Chondrocyte (in vitro differentiated cells): Measurements from ENCODE around the gene MGAT4B. TPM values are rescaled to one million over a fixed set of nuclear protein-coding genes. Genes with fewer than 3 reads are reported as not detected.

Source experiments
- DNase-seq: peaks from one replicate; pipeline ENCODE4 v3.0.0; 2021; ENCODE audit warnings: mixed read lengths, low spot score
- H3K27ac Mint-ChIP-seq: one replicate; pipeline ENCODE4 v1.8.0; 2021; ENCODE audit warnings: mild to moderate bottlenecking, moderate library complexity, mixed read lengths; ENCODE audit not compliant: unreplicated experiment
- H3K27me3 Mint-ChIP-seq: 2 replicates; pipeline ENCODE4 v1.8.0; 2021; ENCODE audit warnings: low read depth, mixed read lengths
- H3K36me3 Mint-ChIP-seq: 2 replicates; pipeline ENCODE4 v1.8.0; 2021; ENCODE audit warnings: low read depth, mixed read lengths
- H3K4me1 Mint-ChIP-seq: 2 replicates; pipeline ENCODE4 v1.8.0; 2021; ENCODE audit warnings: low read depth, mild to moderate bottlenecking, mixed read lengths
- H3K4me3 Mint-ChIP-seq: one replicate; pipeline ENCODE4 v1.8.0; 2021; ENCODE audit warnings: mild to moderate bottlenecking, moderate library complexity, mixed read lengths; ENCODE audit not compliant: unreplicated experiment
- H3K9me3 Mint-ChIP-seq: 2 replicates; pipeline ENCODE4 v1.8.0; 2021; ENCODE audit warnings: low read depth, mixed read lengths
- total RNA-seq: library from RNA; stranded (reverse); gene quantifications from 3 replicates; pipeline ENCODE4 v1.2.1, GENCODE V29; 2021
- TF ChIP-seq, protein P1 (sequence below): fragments of 200-600 bp; sonication (generic); IDR thresholded peaks from 2 replicates; pipeline ENCODE4 v1.5.0; 2021; ENCODE audit warnings: antibody characterized with exemption, mild to moderate bottlenecking, moderate library complexity

MGAT4B gene
- total RNA-seq, 1 donor from 2014 or later: 142 TPM

DNA sequence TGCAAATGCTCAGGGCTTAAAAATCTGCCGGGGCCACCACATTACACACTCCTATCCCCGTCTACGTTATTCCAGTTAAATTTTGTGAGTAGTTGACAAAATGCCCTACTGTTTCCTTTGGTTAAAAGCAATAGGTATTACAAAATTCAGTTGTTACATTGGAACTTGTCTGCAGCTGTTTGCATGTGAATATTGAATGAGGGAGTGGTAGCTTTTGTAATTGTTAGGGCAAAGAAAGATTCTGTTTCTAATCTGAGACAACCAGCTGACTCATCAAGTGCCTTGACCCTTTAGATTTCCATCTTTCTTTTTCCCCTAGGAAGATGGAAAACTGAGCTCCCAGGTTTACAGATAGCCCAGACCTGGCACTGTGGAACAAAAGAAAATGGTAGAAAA, 43.9 kb downstream of the MGAT4B start:
- peak overlapping the region; percentile 96 for H3K27ac Mint-ChIP-seq
- TF ChIP-seq, protein P1, sequence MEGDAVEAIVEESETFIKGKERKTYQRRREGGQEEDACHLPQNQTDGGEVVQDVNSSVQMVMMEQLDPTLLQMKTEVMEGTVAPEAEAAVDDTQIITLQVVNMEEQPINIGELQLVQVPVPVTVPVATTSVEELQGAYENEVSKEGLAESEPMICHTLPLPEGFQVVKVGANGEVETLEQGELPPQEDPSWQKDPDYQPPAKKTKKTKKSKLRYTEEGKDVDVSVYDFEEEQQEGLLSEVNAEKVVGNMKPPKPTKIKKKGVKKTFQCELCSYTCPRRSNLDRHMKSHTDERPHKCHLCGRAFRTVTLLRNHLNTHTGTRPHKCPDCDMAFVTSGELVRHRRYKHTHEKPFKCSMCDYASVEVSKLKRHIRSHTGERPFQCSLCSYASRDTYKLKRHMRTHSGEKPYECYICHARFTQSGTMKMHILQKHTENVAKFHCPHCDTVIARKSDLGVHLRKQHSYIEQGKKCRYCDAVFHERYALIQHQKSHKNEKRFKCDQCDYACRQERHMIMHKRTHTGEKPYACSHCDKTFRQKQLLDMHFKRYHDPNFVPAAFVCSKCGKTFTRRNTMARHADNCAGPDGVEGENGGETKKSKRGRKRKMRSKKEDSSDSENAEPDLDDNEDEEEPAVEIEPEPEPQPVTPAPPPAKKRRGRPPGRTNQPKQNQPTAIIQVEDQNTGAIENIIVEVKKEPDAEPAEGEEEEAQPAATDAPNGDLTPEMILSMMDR: no peak
- H3K27me3 Mint-ChIP-seq: no peaks in the 10 kb centered on the region
- peaks cover 82% of the 10 kb centered on the region for H3K4me1 Mint-ChIP-seq
- no peaks in the 10 kb centered on the region for H3K36me3 Mint-ChIP-seq
- DNase-seq: no peak
- H3K9me3 Mint-ChIP-seq: no peaks in the 10 kb centered on the region
- no peak overlapping the region for H3K4me3 Mint-ChIP-seq

DNA sequence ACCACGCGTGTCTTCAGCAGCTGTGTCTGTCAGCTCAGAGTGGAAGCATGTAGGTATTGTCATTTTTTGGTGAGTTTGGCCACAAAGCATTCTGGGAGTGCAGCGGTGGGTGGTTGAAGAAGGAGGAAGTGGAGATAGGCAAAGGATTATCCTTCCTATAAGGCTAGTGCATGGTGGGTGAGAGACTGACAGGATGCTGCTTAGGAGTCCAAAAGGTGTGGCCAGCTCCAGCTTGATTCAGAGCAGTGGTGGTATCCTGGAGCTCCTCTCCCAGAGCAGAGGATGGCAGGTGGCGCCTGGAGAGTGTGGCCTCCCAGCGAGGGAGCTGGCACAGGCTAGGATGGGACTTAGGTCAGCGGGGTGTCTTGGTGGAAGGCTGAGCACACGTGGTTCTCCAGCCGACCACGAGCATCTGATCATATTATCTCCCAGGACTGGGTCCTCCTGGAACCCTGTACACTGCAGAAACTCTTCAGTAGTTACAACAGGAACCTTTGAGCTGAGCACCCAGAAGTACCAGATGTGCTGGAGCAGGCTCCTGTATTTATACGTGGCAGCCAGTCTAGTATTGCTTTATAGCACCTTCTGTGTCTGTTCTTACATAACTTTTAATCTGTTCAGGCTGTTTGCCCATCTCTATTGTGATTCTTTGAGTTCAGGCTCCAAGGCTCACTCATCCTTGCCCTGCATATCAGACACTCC, 44.4 kb downstream of the MGAT4B start:
- Mint-ChIP-seq H3K4me3 (no peak overlapping the region), H3K9me3 (no peaks in the 10 kb centered on the region), H3K4me1 (peaks cover 78% of the 10 kb centered on the region), H3K27me3 (no peaks in the 10 kb centered on the region), H3K36me3 (no peaks in the 10 kb centered on the region), H3K27ac (peak overlapping the region; percentile 96)
- no peak for DNase-seq
- TF ChIP-seq, protein P1: no peak

DNA sequence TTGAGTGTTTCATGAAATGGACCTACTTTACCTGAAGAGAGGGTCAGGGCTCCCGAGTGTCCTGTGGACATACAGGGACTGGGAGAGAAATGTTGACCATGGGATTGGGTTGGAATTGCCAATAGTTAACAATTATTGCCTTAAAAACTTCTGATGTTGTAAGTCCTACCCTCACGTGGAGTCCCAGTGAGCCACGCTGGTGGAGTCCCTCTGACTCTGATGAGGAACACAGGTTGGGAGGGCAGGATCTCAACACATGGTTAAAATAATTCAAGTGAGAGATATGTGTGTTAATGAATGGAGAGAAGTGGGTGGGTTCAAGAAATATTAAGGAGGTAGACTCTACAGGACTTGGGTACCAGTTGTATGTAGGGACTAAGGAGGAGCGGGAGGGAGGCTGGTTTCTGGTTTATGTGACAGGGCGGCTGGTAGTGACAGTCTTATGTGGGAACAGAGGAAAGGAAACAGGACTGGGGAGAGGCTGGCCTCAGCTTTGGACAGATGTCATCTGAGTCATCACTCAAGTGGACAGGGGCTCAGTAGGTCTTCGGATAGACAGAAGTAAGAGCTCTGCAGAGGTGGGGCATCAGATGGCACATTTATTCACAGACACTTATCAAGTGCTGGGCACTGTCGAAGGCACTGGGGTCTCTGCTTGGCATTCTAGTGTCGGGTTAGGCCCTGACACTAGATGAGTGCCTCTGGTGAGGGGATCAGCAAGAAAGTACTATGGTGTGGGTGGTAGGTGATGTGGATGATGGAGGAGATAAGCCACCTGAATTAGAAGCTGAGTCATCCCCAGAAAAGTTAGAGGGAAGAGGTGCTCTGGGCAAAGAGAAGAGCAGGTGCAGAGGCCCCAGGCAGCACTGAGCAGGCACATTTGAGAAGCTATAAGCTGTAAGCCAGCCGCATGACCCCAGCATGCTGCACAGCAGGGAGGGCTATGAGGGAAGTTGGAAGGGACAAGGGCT, 46.8 kb downstream of the MGAT4B start:
- H3K9me3 Mint-ChIP-seq: no peaks in the 10 kb centered on the region
- H3K4me3 Mint-ChIP-seq: no peak overlapping the region
- DNase-seq: no peak
- H3K36me3 Mint-ChIP-seq: no peaks in the 10 kb centered on the region
- H3K27ac Mint-ChIP-seq: peak overlapping the region; percentile 77
- H3K27me3 Mint-ChIP-seq: no peaks in the 10 kb centered on the region
- TF ChIP-seq, protein P1: no peak
- H3K4me1 Mint-ChIP-seq: peaks cover 66% of the 10 kb centered on the region

DNA sequence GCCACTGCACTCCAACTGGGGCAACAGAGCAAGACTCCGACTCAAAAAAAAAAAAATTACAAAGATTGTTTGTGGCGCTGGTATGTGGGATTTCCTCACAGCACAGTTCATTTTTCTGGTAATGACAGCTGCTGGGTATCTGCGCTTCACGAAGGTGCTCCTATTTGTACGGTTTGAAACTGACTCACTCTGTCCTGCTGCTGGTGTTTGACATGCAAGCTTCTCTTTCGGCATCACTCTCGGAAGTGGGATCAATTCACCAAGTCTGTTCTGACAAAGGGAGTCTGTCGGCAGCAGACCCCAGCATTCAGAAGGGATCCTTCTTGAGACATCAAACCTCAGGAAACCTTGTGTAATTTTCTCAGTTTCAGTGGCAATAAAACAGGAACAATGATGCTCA, 47.7 kb downstream of the MGAT4B start:
- H3K9me3 Mint-ChIP-seq: no peaks in the 10 kb centered on the region
- no peak overlapping the region for H3K4me3 Mint-ChIP-seq
- no peak for DNase-seq
- TF ChIP-seq, protein P1: no peak
- no peak overlapping the region for H3K27ac Mint-ChIP-seq
- no peaks in the 10 kb centered on the region for H3K36me3 Mint-ChIP-seq
- peaks cover 61% of the 10 kb centered on the region for H3K4me1 Mint-ChIP-seq
- no peaks in the 10 kb centered on the region for H3K27me3 Mint-ChIP-seq

DNA sequence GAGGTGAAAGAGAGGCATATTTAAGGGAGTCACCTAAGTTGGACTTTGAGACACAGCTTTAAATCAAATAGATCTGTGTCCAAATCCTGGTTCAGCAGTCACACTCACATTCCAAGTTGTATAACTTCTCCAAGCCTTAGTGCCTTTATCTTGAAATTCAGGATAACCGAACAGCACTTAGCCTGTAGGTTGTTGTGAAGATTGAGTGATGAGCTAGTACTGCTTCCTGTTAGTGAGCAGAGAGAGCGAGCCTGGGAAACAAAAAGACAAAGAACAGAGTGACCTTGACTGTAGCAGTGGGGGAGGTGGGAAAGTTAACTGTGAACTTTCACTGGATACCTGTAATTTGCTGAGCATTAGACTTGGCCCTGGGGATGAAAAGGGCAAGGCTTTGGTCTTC, 51.6 kb downstream of the MGAT4B start:
- H3K36me3 Mint-ChIP-seq: peaks cover 3% of the 10 kb centered on the region
- H3K9me3 Mint-ChIP-seq: no peaks in the 10 kb centered on the region
- peaks cover 33% of the 10 kb centered on the region for H3K4me1 Mint-ChIP-seq
- TF ChIP-seq, protein P1: no peak
- no peak overlapping the region for H3K27ac Mint-ChIP-seq
- H3K27me3 Mint-ChIP-seq: no peaks in the 10 kb centered on the region
- H3K4me3 Mint-ChIP-seq: no peak overlapping the region
- no peak for DNase-seq
